KOPT-K1 (cell line): Measurements from ENCODE around the gene FGGY.

Experiments
- H3K27ac ChIP-seq: fragments of 200-600 bp; sonication (generic); 2 replicates; pipeline ENCODE4 v1.5.1; 2016; ENCODE audit warnings: antibody characterized with exemption, mild to moderate bottlenecking, low read depth, low read length; ENCODE audit not compliant: poor library complexity, severe bottlenecking
- H3K36me3 ChIP-seq: fragments of 200-600 bp; sonication (generic); 2 replicates; pipeline ENCODE4 v1.5.1; 2017; ENCODE audit warnings: antibody characterized with exemption, mild to moderate bottlenecking, low read length, moderate library complexity; ENCODE audit not compliant: insufficient read depth
- H3K9me3 ChIP-seq: fragments of 200-600 bp; sonication (generic); 2 replicates; pipeline ENCODE4 v1.5.1; 2017; ENCODE audit warnings: antibody characterized with exemption, low read length, mild to moderate bottlenecking; ENCODE audit not compliant: insufficient read depth, poor library complexity, severe bottlenecking

Gene FGGY

DNA sequence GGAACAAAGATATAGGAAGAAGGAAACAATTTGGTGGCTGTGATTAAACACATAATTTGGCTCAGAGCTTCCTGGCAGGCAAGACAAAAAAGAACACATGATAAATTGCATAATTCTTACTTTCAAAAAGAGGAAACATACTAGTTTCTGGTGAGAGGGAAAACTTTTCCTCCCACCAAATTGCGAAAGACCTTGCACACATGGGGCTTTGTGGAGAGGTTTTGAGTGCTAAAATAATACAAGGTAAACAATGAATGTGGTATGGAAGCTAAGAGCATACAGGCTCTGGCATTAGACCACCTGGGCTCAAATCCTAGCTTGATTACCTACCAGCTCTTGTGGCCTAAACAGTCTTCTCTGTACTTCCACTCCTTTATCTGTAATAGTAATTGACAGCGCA is 377.7 kb downstream of the FGGY start:
- Histone ChIP-seq H3K36me3 (no peaks in the 10 kb centered on the region), H3K9me3 (no peaks in the 10 kb centered on the region), H3K27ac (no peak overlapping the region)

DNA sequence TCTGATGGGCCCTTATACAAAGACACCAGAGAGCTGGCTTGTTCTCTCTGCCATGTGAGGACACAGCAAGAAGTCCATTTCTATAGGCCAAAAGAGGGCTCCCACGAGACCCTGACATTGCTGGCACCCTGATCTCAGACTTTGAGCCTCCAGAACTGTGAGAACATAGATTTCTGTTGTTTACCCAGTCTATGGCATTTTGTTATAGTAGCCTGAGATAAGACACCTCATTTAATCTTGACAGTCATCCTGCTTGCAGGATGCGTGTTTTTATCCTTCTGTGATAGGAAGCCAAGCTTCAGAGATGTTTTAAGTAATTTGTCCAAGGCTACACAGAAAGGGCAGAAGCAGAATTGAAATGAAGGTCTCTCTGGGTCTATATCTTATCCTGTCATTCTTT is 379.0 kb downstream of the FGGY start:
- Histone ChIP-seq H3K36me3 (no peaks in the 10 kb centered on the region), H3K9me3 (no peaks in the 10 kb centered on the region), H3K27ac (no peak overlapping the region)

DNA sequence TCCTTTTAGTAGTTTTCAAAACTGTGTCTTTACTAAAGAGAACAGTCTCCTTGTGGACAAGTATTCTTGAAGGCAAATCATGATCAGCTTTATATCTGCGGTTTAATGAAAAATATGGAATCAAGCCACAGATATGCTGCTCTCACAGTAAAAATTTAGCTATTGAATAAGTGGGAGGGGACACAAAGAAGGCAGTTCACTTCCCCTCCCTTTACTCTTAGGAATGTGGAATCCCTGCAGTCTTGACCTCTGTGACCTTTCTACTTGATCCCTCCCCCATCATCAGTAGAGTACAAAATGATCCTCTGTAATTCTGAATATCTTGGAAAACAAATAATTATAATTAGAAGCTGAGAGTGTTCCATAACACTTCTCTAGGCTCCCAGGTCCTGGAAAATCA is 381.1 kb downstream of the FGGY start:
- Histone ChIP-seq H3K36me3 (no peaks in the 10 kb centered on the region), H3K27ac (no peak overlapping the region), H3K9me3 (no peaks in the 10 kb centered on the region)

DNA sequence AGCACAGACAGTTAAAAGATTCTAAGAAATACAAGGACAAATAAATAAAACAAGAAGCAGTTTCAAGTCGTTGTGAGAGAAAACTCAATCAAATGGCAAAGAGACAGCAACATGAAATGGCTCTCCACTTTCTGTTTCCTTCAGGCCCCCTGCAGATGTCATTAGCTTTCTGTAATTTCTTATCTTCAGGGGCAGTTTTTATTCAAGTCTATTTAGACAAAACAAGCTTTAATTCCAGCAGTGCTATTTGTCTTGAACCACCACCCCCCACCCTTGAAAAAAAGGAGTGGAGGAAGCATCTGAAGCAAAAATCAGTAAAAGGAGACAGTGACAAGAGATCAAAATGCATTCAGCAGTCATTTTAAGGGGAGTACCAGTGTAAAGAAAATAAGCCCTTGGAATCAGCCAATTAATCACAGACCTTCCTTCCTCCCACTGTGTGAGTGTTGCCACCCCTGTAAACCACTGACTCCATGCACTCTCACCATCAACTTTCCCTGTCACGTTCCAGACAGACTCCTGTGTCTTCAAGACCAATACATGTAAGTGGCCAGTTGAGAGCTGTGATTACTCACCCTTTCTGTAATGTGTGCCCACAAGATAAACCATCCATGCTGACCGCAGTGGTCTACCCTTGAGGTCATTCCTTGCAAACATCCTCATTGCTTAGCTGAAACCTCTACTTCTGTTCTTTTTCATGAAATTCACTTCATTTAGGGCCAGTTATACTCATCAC is 381.8 kb downstream of the FGGY start:
- H3K9me3 ChIP-seq: no peaks in the 10 kb centered on the region
- no peaks in the 10 kb centered on the region for H3K36me3 ChIP-seq
- no peak overlapping the region for H3K27ac ChIP-seq

DNA sequence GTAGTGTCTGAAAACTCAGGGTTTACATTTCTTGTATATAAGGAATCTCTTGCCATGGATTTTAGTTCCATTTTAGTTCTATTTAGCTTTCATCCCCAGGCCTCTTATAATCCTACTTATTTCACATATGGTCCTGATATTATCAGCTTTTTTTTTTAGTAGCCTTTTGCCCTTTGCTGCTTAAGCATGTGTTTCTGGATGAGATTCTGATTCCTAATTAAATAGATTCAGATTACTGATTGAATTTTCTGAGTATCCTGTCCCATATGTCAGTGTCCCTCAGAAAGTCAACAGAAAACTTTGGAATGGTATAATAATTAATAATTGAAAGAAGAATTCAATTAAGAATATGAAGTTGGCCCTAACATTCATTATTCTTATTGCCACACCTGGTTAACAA is 383.1 kb downstream of the FGGY start:
- no peak overlapping the region for H3K27ac ChIP-seq
- H3K9me3 ChIP-seq: no peaks in the 10 kb centered on the region

DNA sequence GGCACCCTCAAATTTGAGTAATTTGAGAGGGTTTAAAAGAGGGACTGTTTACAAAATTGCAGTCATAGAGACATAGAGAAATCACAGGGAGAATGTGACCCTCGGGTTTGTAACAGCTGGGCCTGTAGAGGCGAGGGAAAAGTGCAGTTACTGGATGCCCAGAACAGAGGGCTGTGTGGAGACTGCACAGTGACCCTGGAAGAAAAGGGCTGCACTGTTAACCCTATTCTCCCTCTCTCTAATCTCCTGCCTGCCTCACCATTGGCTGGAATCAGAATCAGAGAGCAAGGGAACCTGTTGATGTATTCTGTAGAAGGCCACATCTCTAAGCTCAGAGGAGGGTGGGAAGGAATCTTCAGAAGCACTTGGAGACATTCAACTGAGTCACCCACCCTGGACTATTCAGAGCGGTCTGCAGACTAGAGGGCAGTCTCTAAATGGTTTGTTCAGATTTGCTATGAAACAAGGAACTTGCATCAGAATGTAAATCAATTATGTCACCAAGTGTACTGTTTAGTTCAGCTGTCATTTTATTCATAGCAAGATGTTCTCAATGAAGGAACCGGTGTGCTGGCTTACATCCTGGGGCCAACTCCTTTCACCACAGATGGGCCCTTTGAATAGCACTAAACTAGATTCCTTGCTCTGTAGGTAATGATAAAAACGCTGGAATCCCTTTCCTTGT is 385.6 kb downstream of the FGGY start:
- H3K27ac ChIP-seq: no peak overlapping the region
- no peaks in the 10 kb centered on the region for H3K36me3 ChIP-seq
- no peaks in the 10 kb centered on the region for H3K9me3 ChIP-seq

More for the DNA sequence above, 383.1 kb downstream of the FGGY start:
- H3K36me3 ChIP-seq: no peaks in the 10 kb centered on the region

DNA sequence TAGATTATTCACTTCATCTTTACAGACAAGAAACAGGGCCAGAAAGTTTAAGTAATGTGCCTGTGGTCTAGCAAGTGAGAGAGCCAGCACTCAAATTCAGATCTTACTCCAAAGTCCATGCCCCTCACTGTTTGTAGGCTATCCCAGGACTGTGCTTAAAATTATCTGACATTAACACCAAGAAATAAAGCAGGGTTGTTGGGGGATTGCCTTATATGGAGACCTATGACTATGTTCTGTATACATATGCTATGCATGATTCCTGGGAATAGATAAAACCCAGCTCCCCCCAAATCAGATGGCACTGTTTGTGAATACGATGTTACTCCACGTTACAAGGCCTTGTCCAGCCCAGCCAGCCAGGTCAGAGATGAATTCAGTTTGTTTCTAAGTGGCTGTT is 386.3 kb downstream of the FGGY start:
- Histone ChIP-seq H3K9me3 (no peaks in the 10 kb centered on the region), H3K36me3 (no peaks in the 10 kb centered on the region), H3K27ac (no peak overlapping the region)

DNA sequence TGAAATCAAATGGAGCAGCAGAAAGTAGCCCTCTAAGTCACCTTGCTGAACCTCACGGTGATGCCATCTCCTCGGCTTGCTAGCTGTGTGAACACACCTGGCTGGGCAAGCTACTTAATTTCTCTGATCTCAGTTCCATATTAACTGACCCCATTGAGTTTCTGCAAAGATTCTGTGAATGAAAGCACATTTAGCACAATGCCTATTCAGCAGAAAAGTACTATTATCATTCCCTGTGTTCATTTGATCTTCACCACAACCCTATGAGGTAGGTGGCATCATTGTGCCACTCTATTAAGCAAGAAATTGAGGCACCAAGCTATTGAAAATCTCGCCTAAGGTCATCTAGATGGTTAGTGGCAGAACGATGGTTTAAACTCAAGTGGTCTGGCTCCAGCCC is 387.8 kb downstream of the FGGY start:
- Histone ChIP-seq H3K9me3 (no peaks in the 10 kb centered on the region), H3K36me3 (no peaks in the 10 kb centered on the region)

DNA sequence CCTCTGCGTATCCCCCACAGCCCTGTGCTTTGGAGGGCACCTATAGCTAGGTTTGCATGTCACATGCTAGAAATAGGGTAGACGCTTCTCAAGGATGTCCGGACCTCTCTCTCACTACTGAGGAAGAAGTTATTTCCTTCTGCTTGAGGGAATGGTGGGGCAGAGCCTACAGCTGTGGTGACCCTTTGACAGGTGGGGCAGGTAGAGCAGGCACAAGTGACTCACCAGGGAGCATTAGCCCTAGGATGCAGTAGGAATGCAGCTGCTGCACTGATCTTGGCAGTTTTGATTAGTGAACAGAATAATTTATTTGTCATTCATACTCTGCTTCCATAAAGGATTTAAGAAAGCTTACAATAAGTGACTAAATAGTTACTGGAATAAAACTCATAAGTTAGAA is 388.2 kb downstream of the FGGY start:
- Histone ChIP-seq H3K27ac (no peak overlapping the region), H3K9me3 (no peaks in the 10 kb centered on the region), H3K36me3 (no peaks in the 10 kb centered on the region)

More for the DNA sequence above, 387.8 kb downstream of the FGGY start:
- H3K27ac ChIP-seq: no peak overlapping the region

DNA sequence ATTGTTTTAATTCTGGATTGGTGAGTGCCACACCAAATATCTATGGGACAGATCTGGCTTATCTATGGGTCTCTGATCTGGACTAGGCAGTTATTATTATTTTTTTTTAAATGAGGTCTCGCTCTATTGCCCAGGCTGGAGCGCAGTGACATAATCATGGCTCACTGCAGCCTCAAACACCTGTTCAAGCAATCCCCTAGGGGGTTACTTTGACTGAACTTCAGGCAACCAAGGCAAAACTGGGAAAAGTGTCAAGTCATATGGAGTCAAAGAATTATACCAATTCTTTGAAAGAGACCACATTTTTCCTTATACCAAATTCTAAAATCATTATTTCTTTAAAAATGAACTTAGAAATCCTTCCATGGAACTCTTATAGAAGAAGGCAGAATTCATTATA is 388.8 kb downstream of the FGGY start:
- Histone ChIP-seq H3K36me3 (no peaks in the 10 kb centered on the region), H3K9me3 (no peaks in the 10 kb centered on the region), H3K27ac (no peak overlapping the region)

DNA sequence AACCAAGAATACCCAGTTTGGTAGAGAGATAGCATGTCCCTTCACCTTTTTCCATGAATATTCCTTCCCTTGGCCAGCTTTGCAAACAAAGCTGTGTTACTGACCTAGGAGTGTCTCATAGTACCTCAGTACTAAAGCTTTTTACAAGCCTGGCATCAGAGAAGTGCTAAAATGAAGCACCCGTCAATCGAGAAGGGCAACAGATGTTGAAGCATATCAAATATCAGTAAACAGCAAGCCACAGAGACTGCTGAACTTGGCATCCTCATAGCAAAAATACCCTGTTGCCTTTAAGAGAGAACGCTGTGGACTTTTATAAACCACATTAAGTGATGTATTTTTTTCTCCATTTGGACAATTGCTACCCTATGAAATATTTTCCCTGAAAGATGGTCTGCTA is 389.3 kb downstream of the FGGY start:
- no peak overlapping the region for H3K27ac ChIP-seq
- H3K9me3 ChIP-seq: no peaks in the 10 kb centered on the region
- H3K36me3 ChIP-seq: no peaks in the 10 kb centered on the region

DNA sequence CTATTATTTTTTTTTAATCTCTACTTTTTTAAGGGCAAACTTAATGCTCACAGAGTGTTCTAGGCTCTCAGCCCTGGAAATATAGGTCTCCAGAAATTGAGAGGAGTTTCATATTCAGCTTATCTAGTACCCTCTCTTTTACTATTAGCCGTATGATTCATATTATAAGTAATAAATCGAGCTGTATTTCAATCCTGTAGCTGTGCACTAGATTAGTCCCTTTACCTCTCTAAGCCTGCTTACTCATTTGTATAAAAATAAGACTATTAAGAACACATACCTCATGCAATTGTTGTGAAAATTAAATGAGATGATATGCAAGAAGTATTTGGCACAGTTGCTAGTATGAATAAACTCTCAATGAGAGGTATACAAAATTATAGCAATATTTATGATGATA is 389.7 kb downstream of the FGGY start:
- Histone ChIP-seq H3K36me3 (no peaks in the 10 kb centered on the region), H3K9me3 (no peaks in the 10 kb centered on the region), H3K27ac (no peak overlapping the region)

DNA sequence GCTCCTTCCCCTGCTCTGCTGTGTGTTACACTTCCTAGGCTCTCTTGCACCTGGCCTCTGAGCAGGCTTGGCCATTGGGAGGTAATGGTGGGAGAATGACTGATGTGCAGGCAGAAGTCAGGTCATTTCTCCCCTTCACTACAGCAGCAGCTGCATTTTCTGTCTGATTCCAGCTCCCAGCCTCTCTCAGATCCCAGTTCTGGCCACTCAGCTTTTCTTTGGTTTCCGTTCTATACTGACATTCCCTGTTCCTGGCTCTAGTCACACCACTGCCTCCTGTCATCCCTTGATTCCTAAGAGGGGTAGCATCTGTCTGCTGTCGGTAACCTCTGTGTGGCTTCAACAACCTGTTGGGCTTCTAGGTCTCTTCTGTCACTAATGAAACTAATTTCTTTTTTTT is 390.2 kb downstream of the FGGY start:
- no peak overlapping the region for H3K27ac ChIP-seq
- no peaks in the 10 kb centered on the region for H3K9me3 ChIP-seq
- H3K36me3 ChIP-seq: no peaks in the 10 kb centered on the region

DNA sequence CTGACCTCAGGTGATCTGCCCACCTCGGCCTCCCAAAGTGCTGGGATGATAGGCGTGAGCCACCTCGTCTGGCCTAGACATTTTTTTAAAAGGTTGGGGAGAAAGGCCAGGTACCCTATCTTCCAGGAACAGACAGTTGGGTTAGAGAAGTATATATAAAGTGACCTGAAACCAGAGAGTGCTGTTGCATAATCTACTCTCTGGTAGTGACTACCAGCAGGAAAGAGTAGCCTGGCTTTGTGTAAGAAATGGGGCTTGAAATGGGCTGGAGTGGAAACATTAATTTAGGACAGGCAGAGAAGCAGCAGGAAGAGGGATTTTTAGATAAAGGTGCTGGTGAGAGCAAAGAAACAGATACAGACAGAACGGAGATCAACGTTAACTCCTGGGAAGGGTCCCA is 392.1 kb downstream of the FGGY start:
- H3K36me3 ChIP-seq: no peaks in the 10 kb centered on the region
- no peak overlapping the region for H3K27ac ChIP-seq
- H3K9me3 ChIP-seq: no peaks in the 10 kb centered on the region

DNA sequence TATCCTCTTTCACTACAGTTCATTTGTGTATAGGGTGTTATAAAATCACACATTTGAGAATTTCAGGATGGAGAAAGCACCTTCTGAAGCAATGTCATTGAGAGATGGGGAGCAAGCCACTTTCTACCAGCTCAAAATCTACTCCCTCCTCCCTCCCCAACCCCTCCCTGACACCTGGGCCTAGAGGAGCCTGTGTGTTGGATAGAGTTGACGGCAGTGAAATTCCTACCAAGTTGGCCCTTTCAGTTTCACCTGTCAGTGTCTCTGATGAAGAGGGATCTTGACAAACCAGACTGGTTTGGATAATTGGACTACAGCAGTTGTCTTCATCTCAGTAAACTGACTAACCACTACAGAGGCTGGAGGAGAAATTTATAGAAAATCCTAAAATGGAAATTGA is 392.8 kb downstream of the FGGY start:
- Histone ChIP-seq H3K36me3 (no peaks in the 10 kb centered on the region), H3K9me3 (no peaks in the 10 kb centered on the region), H3K27ac (no peak overlapping the region)
